NCI-H748 (cell line): ENCODE results near the gene RBPMS2.

Experiments
- DNase-seq: peaks from one replicate; lab custom pipeline; 2025; ENCODE audit not compliant: unreplicated experiment; lab: John Stamatoyannopoulos, UW

Gene RBPMS2

DNA sequence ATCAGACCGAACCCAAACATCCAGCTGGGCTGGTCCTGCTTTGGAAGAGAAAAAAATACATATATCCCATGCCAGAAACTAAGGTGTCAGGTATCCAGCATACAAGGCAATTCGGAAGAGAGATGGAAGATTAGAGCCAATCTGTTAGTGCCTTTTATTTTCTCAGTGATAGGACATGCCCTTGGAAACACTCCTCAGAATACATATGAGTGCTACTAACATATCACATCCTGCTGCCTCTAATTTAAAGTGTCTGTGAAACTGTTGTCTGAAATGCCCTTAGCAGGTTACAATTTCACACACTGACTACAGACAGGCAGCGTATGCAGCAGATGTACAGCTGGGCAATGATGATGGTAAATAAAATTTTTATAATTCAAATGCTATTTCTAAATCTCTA is 78.9 kb downstream of the RBPMS2 start:
- DNase-seq, result no peak

DNA sequence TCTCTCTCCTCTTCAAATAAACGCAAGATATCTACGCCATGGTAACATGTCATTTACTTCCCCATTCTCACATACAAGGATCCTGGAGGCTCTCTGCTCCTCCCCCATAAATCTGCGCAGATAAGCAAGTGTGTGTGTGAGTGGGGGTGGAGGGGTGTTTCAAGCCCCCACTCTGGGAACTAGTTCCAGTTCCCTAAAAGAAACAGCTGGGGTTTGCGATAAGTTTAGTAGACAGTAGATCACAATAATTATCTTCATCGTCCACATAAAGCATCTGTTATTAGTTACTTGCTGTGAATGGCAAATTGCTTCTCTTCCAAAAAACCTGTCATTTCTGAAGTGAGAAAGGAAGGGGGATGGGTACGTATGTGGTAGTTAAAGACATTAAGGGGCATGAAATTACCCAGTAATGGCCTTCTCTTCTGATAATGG is 79.8 kb downstream of the RBPMS2 start:
- DNase-seq, result peak; percentile 4

DNA sequence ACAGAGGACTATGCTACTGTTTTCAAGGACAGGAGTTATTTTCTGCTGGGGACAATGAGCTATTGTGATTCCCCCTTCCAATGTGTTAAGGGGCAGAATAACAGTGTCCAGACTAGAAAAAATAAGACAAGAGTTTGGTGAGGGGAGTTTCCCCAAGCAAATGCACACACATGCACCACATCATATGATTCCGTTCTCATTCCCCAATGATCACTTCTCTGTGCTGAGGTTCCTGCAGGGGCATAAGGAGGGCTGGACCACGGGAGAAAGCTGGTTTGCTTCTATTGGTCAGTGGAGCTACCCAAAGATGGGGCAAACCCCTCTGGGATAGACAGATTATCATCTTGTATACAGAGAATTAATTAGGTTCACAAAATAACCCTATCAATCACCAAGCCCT is 80.6 kb downstream of the RBPMS2 start:
- no peak for DNase-seq

DNA sequence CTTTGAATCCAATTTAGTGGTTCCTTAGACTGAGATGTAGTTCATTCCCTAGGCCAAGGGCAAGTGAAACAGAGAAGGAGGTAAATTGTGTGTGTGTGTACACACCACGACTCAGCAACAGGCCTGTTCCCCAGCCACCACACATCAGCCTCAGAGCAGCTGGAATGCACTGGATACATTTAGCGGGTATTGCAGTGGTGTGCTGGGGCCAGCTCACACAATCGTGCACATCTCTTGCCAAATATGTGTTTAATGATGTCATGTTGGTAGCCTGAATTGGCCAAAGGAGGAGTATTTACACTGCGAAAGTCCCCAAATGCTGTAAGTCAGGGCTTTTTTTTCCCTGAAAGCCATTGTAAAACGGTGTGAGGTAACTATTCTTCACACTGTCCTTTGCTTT is 82.3 kb downstream of the RBPMS2 start:
- DNase-seq, result no peak

DNA sequence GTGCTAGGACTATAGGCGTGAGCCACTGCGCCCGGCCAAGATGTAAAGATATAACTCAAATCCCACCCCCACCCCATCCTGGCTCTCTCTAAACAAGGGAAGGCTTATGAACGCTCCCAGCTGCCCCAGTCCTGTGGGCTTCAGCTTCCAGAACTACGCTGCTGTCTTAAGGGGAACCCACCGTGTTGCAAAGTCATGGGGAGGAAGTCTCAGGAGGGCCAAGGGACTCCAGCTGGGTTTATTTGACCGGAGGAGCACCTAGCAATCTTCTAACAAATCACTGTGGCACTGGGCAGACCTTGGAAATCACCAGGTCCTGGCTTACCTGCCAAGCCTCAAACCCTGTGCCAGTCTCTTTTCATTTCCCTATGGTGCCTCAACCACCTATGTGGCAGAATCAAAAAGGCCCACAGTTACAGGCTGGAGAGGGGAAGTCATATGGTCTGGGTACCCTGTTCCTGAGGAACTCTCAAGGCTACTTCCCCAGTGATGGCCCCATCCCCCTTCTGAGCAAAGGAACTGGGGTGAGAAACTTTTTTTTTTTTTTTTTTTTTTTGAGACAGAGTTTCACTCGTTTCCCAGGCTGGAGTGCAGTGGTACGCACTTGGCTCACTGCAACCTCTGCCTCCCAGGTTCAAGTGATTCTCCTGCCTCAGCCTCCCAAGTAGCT is 83.4 kb downstream of the RBPMS2 start:
- DNase-seq, result no peak

DNA sequence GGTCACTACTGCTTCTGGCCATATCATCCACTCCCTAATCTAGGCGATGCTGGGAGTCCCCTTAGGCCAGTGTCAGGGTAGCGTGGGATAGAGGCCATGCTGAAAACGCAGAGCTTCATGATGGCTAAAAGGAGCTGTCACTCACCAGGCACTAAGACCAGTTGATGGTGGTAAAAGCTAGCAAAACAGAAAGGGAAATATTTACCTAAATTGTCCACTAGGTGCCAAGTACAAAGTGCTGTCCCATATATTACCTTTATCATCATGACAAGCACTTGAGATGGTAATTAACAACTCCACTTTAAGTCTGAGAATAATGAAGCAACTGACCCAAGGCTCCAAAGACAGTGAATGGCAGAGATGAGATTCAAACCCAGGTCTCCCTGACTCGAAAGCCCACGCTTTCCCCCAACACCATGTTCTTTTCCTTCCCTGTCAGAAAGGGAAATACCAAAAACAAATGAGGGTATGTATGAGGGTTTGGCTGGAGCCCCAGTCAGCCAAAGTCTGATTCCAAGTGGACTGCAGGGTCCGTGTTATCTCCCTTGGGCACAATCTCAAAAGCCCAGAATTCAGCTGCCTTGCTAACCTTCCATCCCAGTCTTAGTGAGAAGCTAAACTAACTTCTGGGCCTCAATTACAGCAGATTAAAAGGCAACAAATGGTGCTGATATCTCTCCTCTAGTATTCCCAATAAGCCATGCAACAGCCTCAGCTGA is 84.7 kb downstream of the RBPMS2 start:
- no peak for DNase-seq

DNA sequence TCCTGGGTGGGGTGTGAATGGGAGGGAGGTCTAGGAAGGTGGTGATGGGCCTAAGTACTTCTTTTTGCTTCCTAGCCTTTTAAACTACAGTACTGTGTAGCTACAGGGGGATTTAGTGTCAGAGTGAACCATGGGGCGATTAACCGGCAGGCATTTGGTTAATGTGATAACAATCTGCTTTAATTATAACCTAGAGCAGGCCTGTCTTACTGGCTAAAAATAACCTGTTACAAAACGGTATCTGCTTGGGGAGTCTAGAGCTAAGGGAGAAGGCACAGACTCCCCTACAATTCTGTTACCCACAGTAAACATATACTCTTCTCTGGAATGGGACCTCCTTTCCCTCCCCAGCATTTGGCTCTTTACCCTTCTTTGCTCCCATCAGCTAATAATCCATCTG is 85.4 kb downstream of the RBPMS2 start:
- DNase-seq, result no peak
